MG63 (cell line): ENCODE data around the gene OR56A5. TPM values are rescaled to one million over a fixed set of nuclear protein-coding genes. Genes with fewer than 3 reads are reported as not detected.

Source experiments
- total RNA-seq: library from RNA; depleted of rRNA; stranded (reverse); fragments of >200 nt; shearing (Covaris generic); gene quantifications from 2 replicates; pipeline ENCODE4 v1.2.3, GENCODE V29; 2014; ENCODE audit warnings: low replicate concordance; rRNA removed

Gene OR56A5
- total RNA-seq, 1 experiment from 2014 or later, result not detected

Other genes with a start within 250 kb of the OR56A5 start
- gene OR56B1, start 232.0 kb downstream of the OR56A5 start, total RNA-seq, result not detected in 2 replicates
- not detected in 2 replicates for gene OR52N4, start 214.3 kb downstream of the OR56A5 start, total RNA-seq
- not detected in 2 replicates for gene OR52N5, start 185.1 kb downstream of the OR56A5 start, total RNA-seq
- gene OR52N1, start 177.2 kb downstream of the OR56A5 start, total RNA-seq, result not detected in 2 replicates
- gene OR52N2, start 159.6 kb downstream of the OR56A5 start, total RNA-seq, result not detected in 2 replicates
- gene OR52E6, start 126.6 kb downstream of the OR56A5 start, total RNA-seq, result not detected in 2 replicates
- gene OR52E8, start 110.8 kb downstream of the OR56A5 start, total RNA-seq, result not detected in 2 replicates
- not detected in 2 replicates for gene OR52E4, start 87.9 kb downstream of the OR56A5 start, total RNA-seq
- gene OR52E5, start 75.3 kb downstream of the OR56A5 start, total RNA-seq, result not detected in 2 replicates
- gene OR56A3, start 26.2 kb downstream of the OR56A5 start, total RNA-seq, result not detected in 2 replicates
- not detected in 2 replicates for gene OR52L1, start 18.5 kb upstream of the OR56A5 start, total RNA-seq
- not detected in 2 replicates for gene OR56A4, start 38.5 kb upstream of the OR56A5 start, total RNA-seq
- gene OR56A1, start 62.3 kb upstream of the OR56A5 start, total RNA-seq, result not detected in 2 replicates
- not detected in 2 replicates for gene OR56B4, start 139.2 kb upstream of the OR56A5 start, total RNA-seq
- not detected in 2 replicates for gene OR52B2, start 201.8 kb upstream of the OR56A5 start, total RNA-seq
- gene OR52W1, start 230.7 kb upstream of the OR56A5 start, total RNA-seq, result not detected in 2 replicates
- not detected in 2 replicates for gene C11orf42, start 237.1 kb upstream of the OR56A5 start, total RNA-seq